ENCODE data around the gene IL31RA.

DNA sequence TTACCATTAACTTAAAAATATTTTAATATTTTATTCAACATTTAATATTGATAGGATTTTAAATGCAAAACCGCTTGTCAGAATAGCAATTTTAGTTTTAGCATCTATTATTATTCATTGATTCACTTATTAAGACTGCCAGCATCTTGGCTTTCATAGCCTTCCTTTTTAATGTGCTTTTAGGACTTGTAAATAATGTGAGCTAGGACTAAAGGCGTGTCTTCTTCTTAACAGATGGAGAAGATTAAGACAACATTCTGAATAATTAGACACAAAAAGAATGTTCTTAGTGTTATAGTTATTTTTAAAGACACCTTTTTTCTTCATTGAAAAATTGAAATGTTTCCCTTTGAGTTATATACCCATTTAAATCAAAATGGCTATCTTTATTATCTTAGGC lies 6.9 kb downstream of the IL31RA start:
- TF ChIP-seq MYBL2 (CRISPR knock-in tag; IDR thresholded peaks at IDR 0.05) (no peak), NFYB (CRISPR knock-in tag; conservative IDR thresholded peaks at IDR 0.05; ENCODE audit: low read depth) (no peak), NR2C2 (CRISPR knock-in tag; IDR thresholded peaks at IDR 0.05) (no peak), CREM (CRISPR knock-in tag; IDR thresholded peaks at IDR 0.05) (no peak), ZNF263 (CRISPR knock-in tag; IDR thresholded peaks at IDR 0.05; ENCODE audit: low read depth) (no peak), TP53 (CRISPR knock-in tag; IDR thresholded peaks at IDR 0.05) (no peak), IRF2 (CRISPR knock-in tag; IDR thresholded peaks at IDR 0.05; ENCODE audit: borderline replicate concordance, low read depth) (no peak)
- TF ChIP-seq, protein P1, sequence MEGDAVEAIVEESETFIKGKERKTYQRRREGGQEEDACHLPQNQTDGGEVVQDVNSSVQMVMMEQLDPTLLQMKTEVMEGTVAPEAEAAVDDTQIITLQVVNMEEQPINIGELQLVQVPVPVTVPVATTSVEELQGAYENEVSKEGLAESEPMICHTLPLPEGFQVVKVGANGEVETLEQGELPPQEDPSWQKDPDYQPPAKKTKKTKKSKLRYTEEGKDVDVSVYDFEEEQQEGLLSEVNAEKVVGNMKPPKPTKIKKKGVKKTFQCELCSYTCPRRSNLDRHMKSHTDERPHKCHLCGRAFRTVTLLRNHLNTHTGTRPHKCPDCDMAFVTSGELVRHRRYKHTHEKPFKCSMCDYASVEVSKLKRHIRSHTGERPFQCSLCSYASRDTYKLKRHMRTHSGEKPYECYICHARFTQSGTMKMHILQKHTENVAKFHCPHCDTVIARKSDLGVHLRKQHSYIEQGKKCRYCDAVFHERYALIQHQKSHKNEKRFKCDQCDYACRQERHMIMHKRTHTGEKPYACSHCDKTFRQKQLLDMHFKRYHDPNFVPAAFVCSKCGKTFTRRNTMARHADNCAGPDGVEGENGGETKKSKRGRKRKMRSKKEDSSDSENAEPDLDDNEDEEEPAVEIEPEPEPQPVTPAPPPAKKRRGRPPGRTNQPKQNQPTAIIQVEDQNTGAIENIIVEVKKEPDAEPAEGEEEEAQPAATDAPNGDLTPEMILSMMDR (IDR thresholded peaks at IDR 0.05) = no peak
- TF ChIP-seq, protein P2, sequence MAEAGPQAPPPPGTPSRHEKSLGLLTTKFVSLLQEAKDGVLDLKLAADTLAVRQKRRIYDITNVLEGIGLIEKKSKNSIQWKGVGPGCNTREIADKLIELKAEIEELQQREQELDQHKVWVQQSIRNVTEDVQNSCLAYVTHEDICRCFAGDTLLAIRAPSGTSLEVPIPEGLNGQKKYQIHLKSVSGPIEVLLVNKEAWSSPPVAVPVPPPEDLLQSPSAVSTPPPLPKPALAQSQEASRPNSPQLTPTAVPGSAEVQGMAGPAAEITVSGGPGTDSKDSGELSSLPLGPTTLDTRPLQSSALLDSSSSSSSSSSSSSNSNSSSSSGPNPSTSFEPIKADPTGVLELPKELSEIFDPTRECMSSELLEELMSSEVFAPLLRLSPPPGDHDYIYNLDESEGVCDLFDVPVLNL (CRISPR knock-in tag; IDR thresholded peaks at IDR 0.05; ENCODE audit: borderline replicate concordance, low read depth) = no peak
- TF ChIP-seq, protein P3, sequence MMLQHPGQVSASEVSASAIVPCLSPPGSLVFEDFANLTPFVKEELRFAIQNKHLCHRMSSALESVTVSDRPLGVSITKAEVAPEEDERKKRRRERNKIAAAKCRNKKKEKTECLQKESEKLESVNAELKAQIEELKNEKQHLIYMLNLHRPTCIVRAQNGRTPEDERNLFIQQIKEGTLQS (CRISPR knock-in tag; conservative IDR thresholded peaks at IDR 0.05) = no peak
- TF ChIP-seq, protein P4, sequence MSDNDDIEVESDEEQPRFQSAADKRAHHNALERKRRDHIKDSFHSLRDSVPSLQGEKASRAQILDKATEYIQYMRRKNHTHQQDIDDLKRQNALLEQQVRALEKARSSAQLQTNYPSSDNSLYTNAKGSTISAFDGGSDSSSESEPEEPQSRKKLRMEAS (CRISPR knock-in tag; IDR thresholded peaks at IDR 0.05) = no peak
- TF ChIP-seq, protein P5, sequence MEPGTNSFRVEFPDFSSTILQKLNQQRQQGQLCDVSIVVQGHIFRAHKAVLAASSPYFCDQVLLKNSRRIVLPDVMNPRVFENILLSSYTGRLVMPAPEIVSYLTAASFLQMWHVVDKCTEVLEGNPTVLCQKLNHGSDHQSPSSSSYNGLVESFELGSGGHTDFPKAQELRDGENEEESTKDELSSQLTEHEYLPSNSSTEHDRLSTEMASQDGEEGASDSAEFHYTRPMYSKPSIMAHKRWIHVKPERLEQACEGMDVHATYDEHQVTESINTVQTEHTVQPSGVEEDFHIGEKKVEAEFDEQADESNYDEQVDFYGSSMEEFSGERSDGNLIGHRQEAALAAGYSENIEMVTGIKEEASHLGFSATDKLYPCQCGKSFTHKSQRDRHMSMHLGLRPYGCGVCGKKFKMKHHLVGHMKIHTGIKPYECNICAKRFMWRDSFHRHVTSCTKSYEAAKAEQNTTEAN (CRISPR knock-in tag; IDR thresholded peaks at IDR 0.05) = no peak

All from WTC11 (cell line).